Activated B cell treated with CpG ODN at 0.5 μM for 24 hours (primary cell): ENCODE measurements around the gene CLEC4M. TPM values are rescaled to one million over a fixed set of nuclear protein-coding genes. Genes with fewer than 3 reads are reported as not detected.

Source experiments
- ATAC-seq: fragments of 200-7000 bp; cut with Tn5 transposase; one replicate; pipeline ENCODE4 v1.10.0; 2021; ENCODE audit warnings: low read depth, mild to moderate bottlenecking, moderate library complexity
- CTCF ChIA-PET: fragments of 350-600 bp; sonication (Branson Sonifier 250); formaldehyde crosslinking; loops from one replicate; lab custom pipeline; 2021; ENCODE audit warnings: antibody characterized with exemption; lab: Charles Lee
- POLR2A ChIA-PET: fragments of 350-600 bp; sonication (Branson Sonifier 250); formaldehyde crosslinking; loops from one replicate; lab custom pipeline; 2021; ENCODE audit warnings: antibody characterized with exemption; lab: Charles Lee
- DNase-seq: peaks from one replicate; pipeline ENCODE4 v3.0.0; 2022
- H3K27ac Mint-ChIP-seq: one replicate; pipeline ENCODE4 v1.8.0; 2020; ENCODE audit warnings: mixed read lengths
- H3K27me3 Mint-ChIP-seq: one replicate; pipeline ENCODE4 v1.8.0; 2021; ENCODE audit warnings: mixed read lengths
- H3K36me3 Mint-ChIP-seq: one replicate; pipeline ENCODE4 v1.8.0; 2021; ENCODE audit warnings: low read depth, mixed read lengths
- H3K4me1 Mint-ChIP-seq: one replicate; pipeline ENCODE4 v1.8.0; 2021; ENCODE audit warnings: mixed read lengths
- H3K4me3 Mint-ChIP-seq: one replicate; pipeline ENCODE4 v1.8.0; 2020; ENCODE audit warnings: mild to moderate bottlenecking, mixed read lengths
- H3K9me3 Mint-ChIP-seq: one replicate; pipeline ENCODE4 v1.8.0; 2020; ENCODE audit warnings: mixed read lengths
- CTCF ChIP-seq: fragments of 200-600 bp; IDR thresholded peaks from one replicate; pipeline ENCODE4 v1.8.0; 2022; ENCODE audit warnings: antibody characterized with exemption, mild to moderate bottlenecking
- intact Hi-C: fragments of 100-400 bp; cut with micrococcal nuclease; formaldehyde crosslinking; loops from one replicate; pipeline ENCODE4 v1.15.1; 2024
- total RNA-seq: library from RNA; stranded (reverse); gene quantifications from 2 replicates; pipeline ENCODE4 v1.2.3, GENCODE V29; 2022

Gene CLEC4M
- total RNA-seq, 1 donor from 2014 or later = 1.3 TPM

- no peak for TF ChIP-seq CTCF
- no peak overlapping the region for H3K4me3 Mint-ChIP-seq
- peaks cover 3% of the 10 kb centered on the region for H3K9me3 Mint-ChIP-seq
- ATAC-seq (no peak), DNase-seq (no peak)
- intact Hi-C loops = no loop called here
- CTCF ChIA-PET = interaction anchor here (1.1 to 1.2 kb wide), 2 partner anchors 13 to 18 kb away, joined by 3 read pairs; no protein-coding TSS in a partner anchor
- peaks cover 37% of the 10 kb centered on the region for H3K4me1 Mint-ChIP-seq
- POLR2A ChIA-PET = interaction anchor here (1.9 kb wide), 1 partner anchor 137 kb away, joined by 4 read pairs; the partner anchor contains the start of gene TRAPPC5
- no peaks in the 10 kb centered on the region for H3K36me3 Mint-ChIP-seq
- no peak overlapping the region for H3K27ac Mint-ChIP-seq
- H3K27me3 Mint-ChIP-seq = peaks cover 14% of the 10 kb centered on the region
Observed at GRCh38 chr19:7817801-7818200, 54.8 kb downstream of the CLEC4M start.

GRCh38 chr19:7818806-7819205 lies 55.8 kb downstream of the CLEC4M start:
- ChIA-PET POLR2A (interaction anchor here (0.9 to 1.9 kb wide), 5 partner anchors 10 to 138 kb away, joined by 4 to 8 read pairs (median 5); partner anchors contain the start of gene TRAPPC5), CTCF (interaction anchor here (1.0 to 1.7 kb wide), 5 partner anchors 10 to 51 kb away, joined by 3 to 6 read pairs (median 3); no protein-coding TSS in a partner anchor)
- intact Hi-C loops = loop anchor here (1.0 kb wide), 1 partner anchor 10 kb away; no protein-coding TSS in a partner anchor
- H3K4me1 Mint-ChIP-seq = peaks cover 37% of the 10 kb centered on the region
- no peak for DNase-seq
- H3K27me3 Mint-ChIP-seq = peaks cover 14% of the 10 kb centered on the region
- peak overlapping the region; percentile 17 for H3K4me3 Mint-ChIP-seq
- no peaks in the 10 kb centered on the region for H3K36me3 Mint-ChIP-seq
- ATAC-seq = no peak
- peak overlapping the region; percentile 3 for H3K27ac Mint-ChIP-seq
- H3K9me3 Mint-ChIP-seq = peaks cover 3% of the 10 kb centered on the region
- TF ChIP-seq CTCF = no peak

Other genes with a start within 250 kb of the CLEC4M start
- gene ZNF358, start 247.1 kb upstream of the CLEC4M start, total RNA-seq = 13.5 and 16.9 TPM in 2 replicates
- gene MCOLN1, start 240.6 kb upstream of the CLEC4M start, total RNA-seq = 13.4 and 13.7 TPM in 2 replicates
- gene PNPLA6, start 227.5 kb upstream of the CLEC4M start, total RNA-seq = 110 and 116 TPM in 2 replicates
- gene CAMSAP3, start 167.4 kb upstream of the CLEC4M start, total RNA-seq = 0.64 and 0.80 TPM in 2 replicates
- 47.4 and 51.8 TPM in 2 replicates for gene XAB2, start 133.7 kb upstream of the CLEC4M start, total RNA-seq
- gene PET100, start 133.4 kb upstream of the CLEC4M start, total RNA-seq = 109 and 123 TPM in 2 replicates
- 2.1 and 2.8 TPM in 2 replicates for gene PCP2, start 129.5 kb upstream of the CLEC4M start, total RNA-seq
- 147 and 176 TPM in 2 replicates for gene STXBP2, start 126.1 kb upstream of the CLEC4M start, total RNA-seq
- gene RETN, start 94.2 kb upstream of the CLEC4M start, total RNA-seq = not detected in 2 replicates
- gene MCEMP1, start 86.2 kb upstream of the CLEC4M start, total RNA-seq = not detected in 2 replicates
- 110 and 123 TPM in 2 replicates for gene TRAPPC5, start 82.4 kb upstream of the CLEC4M start, total RNA-seq
- 191 and 193 TPM in 2 replicates for gene FCER2, start 61.1 kb upstream of the CLEC4M start, total RNA-seq
- 0.55 and 0.78 TPM in 2 replicates for gene CLEC4G, start 31.1 kb upstream of the CLEC4M start, total RNA-seq
- gene CD209, start 15.7 kb upstream of the CLEC4M start, total RNA-seq = 0.11 and 0.24 TPM in 2 replicates
- 9.2 and 12.8 TPM in 2 replicates for gene EVI5L, start 67.0 kb downstream of the CLEC4M start, total RNA-seq
- gene PRR36, start 111.1 kb downstream of the CLEC4M start, total RNA-seq = not detected in 2 replicates
- not detected in 2 replicates for gene LRRC8E, start 125.3 kb downstream of the CLEC4M start, total RNA-seq
- 46.3 and 52.8 TPM in 2 replicates for gene MAP2K7, start 140.6 kb downstream of the CLEC4M start, total RNA-seq
- not detected in 2 replicates for gene TGFBR3L, start 151.6 kb downstream of the CLEC4M start, total RNA-seq
- gene SNAPC2, start 157.1 kb downstream of the CLEC4M start, total RNA-seq = 14.4 and 15.3 TPM in 2 replicates
- gene CTXN1, start 162.9 kb downstream of the CLEC4M start, total RNA-seq = not detected in 2 replicates
- 78.4 and 92.5 TPM in 2 replicates for gene TIMM44, start 180.4 kb downstream of the CLEC4M start, total RNA-seq
- 83.5 and 87.1 TPM in 2 replicates for gene ELAVL1, start 242.4 kb downstream of the CLEC4M start, total RNA-seq